ENCODE results near the gene ITPK1. TPM values are rescaled to one million over a fixed set of nuclear protein-coding genes. Genes with fewer than 3 reads are reported as not detected.

Gene ITPK1
- total RNA-seq, 1 experiment from 2014 or later: 25.9 TPM

GRCh38 chr14:93110856-93111419 lies 4.8 kb downstream of the ITPK1 start:
- TF ChIP-seq, protein P1, sequence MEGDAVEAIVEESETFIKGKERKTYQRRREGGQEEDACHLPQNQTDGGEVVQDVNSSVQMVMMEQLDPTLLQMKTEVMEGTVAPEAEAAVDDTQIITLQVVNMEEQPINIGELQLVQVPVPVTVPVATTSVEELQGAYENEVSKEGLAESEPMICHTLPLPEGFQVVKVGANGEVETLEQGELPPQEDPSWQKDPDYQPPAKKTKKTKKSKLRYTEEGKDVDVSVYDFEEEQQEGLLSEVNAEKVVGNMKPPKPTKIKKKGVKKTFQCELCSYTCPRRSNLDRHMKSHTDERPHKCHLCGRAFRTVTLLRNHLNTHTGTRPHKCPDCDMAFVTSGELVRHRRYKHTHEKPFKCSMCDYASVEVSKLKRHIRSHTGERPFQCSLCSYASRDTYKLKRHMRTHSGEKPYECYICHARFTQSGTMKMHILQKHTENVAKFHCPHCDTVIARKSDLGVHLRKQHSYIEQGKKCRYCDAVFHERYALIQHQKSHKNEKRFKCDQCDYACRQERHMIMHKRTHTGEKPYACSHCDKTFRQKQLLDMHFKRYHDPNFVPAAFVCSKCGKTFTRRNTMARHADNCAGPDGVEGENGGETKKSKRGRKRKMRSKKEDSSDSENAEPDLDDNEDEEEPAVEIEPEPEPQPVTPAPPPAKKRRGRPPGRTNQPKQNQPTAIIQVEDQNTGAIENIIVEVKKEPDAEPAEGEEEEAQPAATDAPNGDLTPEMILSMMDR (IDR thresholded peaks at IDR 0.05): no peak
- TF ChIP-seq POLR2AphosphoS5 (IDR thresholded peaks at IDR 0.05; ENCODE audit: low read depth, low read length): no peak
- no peak for TF ChIP-seq TCF7L2 (IDR thresholded peaks at IDR 0.05; ENCODE audit: low read depth, low read length)
- TF ChIP-seq REST (IDR thresholded peaks at IDR 0.05; ENCODE audit: insufficient read depth in 1 of 2, low read depth in 2 of 2, low read length in 1 of 2): no peak
- TF ChIP-seq SIN3A (IDR thresholded peaks at IDR 0.05; ENCODE audit: borderline replicate concordance, insufficient read depth, low read depth, low read length): no peak
- ChIA-PET CTCF (no interaction called here), POLR2A (interaction anchor here (0.5 kb wide), 1 partner anchor 159 kb away, joined by 3 read pairs; no protein-coding TSS in a partner anchor)
- Histone ChIP-seq H3K27me3 (ENCODE audit: control insufficient read depth, insufficient read depth, low read length) (no peaks in the 10 kb centered on the region), H3K36me3 (ENCODE audit: control insufficient read depth, insufficient read depth, low read length) (no peaks in the 10 kb centered on the region), H3K9me3 (ENCODE audit: control insufficient read depth, insufficient read depth, low read depth, low read length) (no peaks in the 10 kb centered on the region), H3K27ac (ENCODE audit: low read length) (no peak overlapping the region), H3K4me1 (ENCODE audit: control insufficient read depth, insufficient read depth, low read length) (peaks cover 9% of the 10 kb centered on the region), H3K4me3 (ENCODE audit: low read depth in 2 of 2, low read length in 2 of 2) (no peak overlapping the region)
- ATAC-seq (no peak), DNase-seq (ENCODE audit: low read depth, low spot score) (no peak)
- in situ Hi-C loops (cut with HindIII; ENCODE audit: low pct_unique_long_range_greater_than_20kb, low sequenced_read_pairs) (no loop called here), intact Hi-C loops (cut with micrococcal nuclease; ENCODE audit: unreplicated experiment) (no loop called here)
- no TSS peak for BruUV-seq (replicated peaks)

GRCh38 chr14:93109572-93110481 lies 5.9 kb downstream of the ITPK1 start:
- ChIA-PET CTCF (no interaction called here), POLR2A (no interaction called here)
- peaks cover 9% of the 10 kb centered on the region for H3K4me1 ChIP-seq (ENCODE audit: control insufficient read depth, insufficient read depth, low read length)
- TF ChIP-seq, protein P1 (IDR thresholded peaks at IDR 0.05): no peak
- TF ChIP-seq TCF7L2 (IDR thresholded peaks at IDR 0.05; ENCODE audit: low read depth, low read length) (no peak), POLR2AphosphoS5 (IDR thresholded peaks at IDR 0.05; ENCODE audit: low read depth, low read length) (no peak), SIN3A (IDR thresholded peaks at IDR 0.05; ENCODE audit: borderline replicate concordance, insufficient read depth, low read depth, low read length) (no peak), REST (IDR thresholded peaks at IDR 0.05; ENCODE audit: insufficient read depth in 1 of 2, low read depth in 2 of 2, low read length in 1 of 2) (no peak)
- in situ Hi-C loops (cut with HindIII; ENCODE audit: low pct_unique_long_range_greater_than_20kb, low sequenced_read_pairs) (no loop called here), intact Hi-C loops (cut with micrococcal nuclease; ENCODE audit: unreplicated experiment) (no loop called here)
- no TSS peak for BruUV-seq (replicated peaks)
- no peaks in the 10 kb centered on the region for H3K27me3 ChIP-seq (ENCODE audit: control insufficient read depth, insufficient read depth, low read length)
- H3K4me3 ChIP-seq (ENCODE audit: low read depth in 2 of 2, low read length in 2 of 2): no peak overlapping the region
- no peak overlapping the region for H3K27ac ChIP-seq (ENCODE audit: low read length)
- ATAC-seq (no peak), DNase-seq (ENCODE audit: low read depth, low spot score) (no peak)
- no peaks in the 10 kb centered on the region for H3K9me3 ChIP-seq (ENCODE audit: control insufficient read depth, insufficient read depth, low read depth, low read length)
- H3K36me3 ChIP-seq (ENCODE audit: control insufficient read depth, insufficient read depth, low read length): no peaks in the 10 kb centered on the region

Data from Panc1 (cell line).